ENCODE data around the gene HARBI1.

DNA sequence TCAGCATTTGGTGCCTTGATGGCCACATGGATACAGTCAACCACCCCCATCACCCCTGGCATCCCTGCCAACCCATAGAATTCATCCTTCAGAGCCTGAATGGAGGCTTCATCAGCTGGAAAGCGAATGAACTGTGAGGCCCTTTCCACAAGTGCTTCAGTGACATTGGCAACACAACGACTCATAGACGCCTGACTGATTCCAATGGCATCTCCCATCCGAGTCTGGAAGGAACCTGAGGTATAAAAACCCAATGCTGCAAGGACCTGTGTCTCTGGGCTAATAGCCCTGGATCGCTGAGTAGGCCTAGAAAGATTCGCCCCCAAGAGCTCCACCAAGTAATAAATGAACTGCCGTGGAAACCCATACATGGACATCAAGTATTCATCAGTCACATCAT lies 1.3 kb downstream of the HARBI1 start:
- TF ChIP-seq JUN (CRISPR knock-in tag; IDR thresholded peaks at IDR 0.05) (no peak), KAT7 (CRISPR knock-in tag; IDR thresholded peaks at IDR 0.05; ENCODE audit: borderline replicate concordance) (no peak)
- TF ChIP-seq, protein P1, sequence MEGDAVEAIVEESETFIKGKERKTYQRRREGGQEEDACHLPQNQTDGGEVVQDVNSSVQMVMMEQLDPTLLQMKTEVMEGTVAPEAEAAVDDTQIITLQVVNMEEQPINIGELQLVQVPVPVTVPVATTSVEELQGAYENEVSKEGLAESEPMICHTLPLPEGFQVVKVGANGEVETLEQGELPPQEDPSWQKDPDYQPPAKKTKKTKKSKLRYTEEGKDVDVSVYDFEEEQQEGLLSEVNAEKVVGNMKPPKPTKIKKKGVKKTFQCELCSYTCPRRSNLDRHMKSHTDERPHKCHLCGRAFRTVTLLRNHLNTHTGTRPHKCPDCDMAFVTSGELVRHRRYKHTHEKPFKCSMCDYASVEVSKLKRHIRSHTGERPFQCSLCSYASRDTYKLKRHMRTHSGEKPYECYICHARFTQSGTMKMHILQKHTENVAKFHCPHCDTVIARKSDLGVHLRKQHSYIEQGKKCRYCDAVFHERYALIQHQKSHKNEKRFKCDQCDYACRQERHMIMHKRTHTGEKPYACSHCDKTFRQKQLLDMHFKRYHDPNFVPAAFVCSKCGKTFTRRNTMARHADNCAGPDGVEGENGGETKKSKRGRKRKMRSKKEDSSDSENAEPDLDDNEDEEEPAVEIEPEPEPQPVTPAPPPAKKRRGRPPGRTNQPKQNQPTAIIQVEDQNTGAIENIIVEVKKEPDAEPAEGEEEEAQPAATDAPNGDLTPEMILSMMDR (IDR thresholded peaks at IDR 0.05) = no peak
